Upper lobe of left lung (tissue), 6 donors: Measurements from ENCODE around the gene MSANTD2. TPM values are rescaled to one million over a fixed set of nuclear protein-coding genes. Genes with fewer than 3 reads are reported as not detected.

Experiments used
- ATAC-seq, 2 donors: fragments of 200-7000 bp; cut with Tn5 transposase; one replicate each; pipeline ENCODE4 v1.9.1; 2022; ENCODE audit warnings: mild to moderate bottlenecking in 2 of 2, moderate library complexity in 2 of 2; ENCODE audit not compliant: low FRiP score in 2 of 2
- DNase-seq, 2 donors: peaks; one replicate each; pipeline ENCODE4 v3.0.0-alpha.2; 2019 to 2020
- H3K27ac ChIP-seq, 4 donors: fragments of 200-600 bp; sonication (generic); one replicate each; pipeline ENCODE4 v1.5.1; 2016 to 2019
- H3K27me3 ChIP-seq, 4 donors: fragments of 200-600 bp; sonication (generic); one replicate each; pipeline ENCODE4 v1.5.1; 2017 to 2019
- H3K36me3 ChIP-seq, 4 donors: fragments of 200-600 bp; sonication (generic); one replicate each; pipeline ENCODE4 v1.5.1; 2016 to 2019
- H3K4me1 ChIP-seq, 4 donors: fragments of 200-600 bp; sonication (generic); one replicate each; pipeline ENCODE4 v1.5.1; 2018 to 2019
- H3K4me3 ChIP-seq, 4 donors: fragments of 200-600 bp; sonication (generic); one replicate each; pipeline ENCODE4 v1.5.1; 2017 to 2019; ENCODE audit warnings: mild to moderate bottlenecking in 2 of 4, moderate library complexity in 1 of 4
- H3K9me3 ChIP-seq, 4 donors: fragments of 200-600 bp; sonication (generic); one replicate each; pipeline ENCODE4 v1.5.1; 2018 to 2019
- CTCF ChIP-seq, 6 experiments: fragments of 450-650 bp in 4 of 6; fragments of 200-600 bp in 2 of 6; sonication (generic) in 2 of 6; IDR thresholded peaks; one replicate each; pipeline ENCODE4 v1.5.1; 2016 to 2019; ENCODE audit warnings: antibody characterized with exemption in 6 of 6
- EP300 ChIP-seq, 4 donors: sonication (generic); formaldehyde crosslinking; IDR thresholded peaks; one replicate each; pipeline ENCODE4 v1.5.1; 2017; ENCODE audit warnings: antibody characterized with exemption in 4 of 4, control low read depth in 2 of 4
- POLR2A ChIP-seq, 4 donors: fragments of 450-650 bp; IDR thresholded peaks; one replicate each; pipeline ENCODE4 v1.5.1; 2016 to 2017; ENCODE audit warnings: antibody characterized with exemption in 4 of 4, mild to moderate bottlenecking in 2 of 4
- POLR2AphosphoS5 ChIP-seq, 2 donors: sonication (generic); formaldehyde crosslinking; IDR thresholded peaks; one replicate each; pipeline ENCODE4 v1.5.1; 2017; ENCODE audit warnings: antibody characterized with exemption in 2 of 2
- WGBS, 2 donors: methylation state at CpG; one replicate each; pipeline ENCODE4 v1.1.5; 2017 to 2018; 5-methylcytosine and 5-hydroxymethylcytosine counted together
- total RNA-seq, 6 donors: library from RNA; depleted of rRNA in 4 of 6; stranded (reverse); fragments of >200 nt in 4 of 6; gene quantifications; one replicate each; pipeline versions ENCODE4 v1.1.0 to v1.2.1, GENCODE V29; 2016 to 2021
- donor health status: DM: no; HTN: no; CAD: no; lungs with moderate emphysema.
- donor health status: DM: no; HTN: yes; CAD: no; lungs with severe emphysema.

MSANTD2 gene
- total RNA-seq, 6 donors from 2014 or later: 10.5 to 69.1 (median 14.0) TPM

GRCh38 chr11:124747406-124748099, 52.7 kb downstream of the MSANTD2 start:
- H3K36me3 ChIP-seq: peaks cover 0 to 19% (median 2%) of the 10 kb centered on the region in 4 donors
- H3K9me3 ChIP-seq: no peaks in the 10 kb centered on the region
- H3K4me3 ChIP-seq: peak overlapping the region in 1 of 4 donors; percentile 51
- DNase-seq (no peak), ATAC-seq (no peak)
- TF ChIP-seq EP300 (IDR thresholded peaks at IDR 0.05) (no peak), CTCF (IDR thresholded peaks at IDR 0.05) (no peak), POLR2A (IDR thresholded peaks at IDR 0.05) (no peak), POLR2AphosphoS5 (IDR thresholded peaks at IDR 0.05) (no peak)
- WGBS, 2 donors: 67 to 72% methylated on average over 14 of the region's 14 CpGs
- H3K27me3 ChIP-seq: no peaks in the 10 kb centered on the region
- H3K27ac ChIP-seq: peak overlapping the region; percentile 80 to 85 (median 82)
- H3K4me1 ChIP-seq: peaks cover 48 to 62% (median 56%) of the 10 kb centered on the region in 4 donors

- peaks cover 41 to 55% (median 51%) of the 10 kb centered on the region in 4 donors for H3K4me1 ChIP-seq
These were observed 53.5 kb downstream of the MSANTD2 start for GRCh38 chr11:124746621-124747243.

GRCh38 chr11:124745835-124746620, 54.2 kb downstream of the MSANTD2 start:
- H3K4me3 ChIP-seq: peak overlapping the region in 3 of 4 donors; percentile 45 to 67 (median 51)
- 24 to 26% methylated on average over 22 to 38 of the region's 41 CpGs for WGBS, 2 donors

More at GRCh38 chr11:124746621-124747243, 53.5 kb downstream of the MSANTD2 start:
- Histone ChIP-seq H3K9me3 (no peaks in the 10 kb centered on the region), H3K27me3 (no peaks in the 10 kb centered on the region), H3K4me3 (peak overlapping the region in 3 of 4 donors; percentile 45 to 67 (median 51)), H3K27ac (peak overlapping the region; percentile 80 to 85 (median 82)), H3K36me3 (peaks cover 0 to 11% (median under 1%) of the 10 kb centered on the region in 4 donors)
- DNase-seq (peak; percentile 92 to 94), ATAC-seq (peak; percentile 87 to 93)
- peak; percentile 25 to 66 (median 56) for TF ChIP-seq CTCF (IDR thresholded peaks at IDR 0.05)
- peak in 3 of 4 donors; percentile 46 to 84 (median 81) for TF ChIP-seq POLR2A (IDR thresholded peaks at IDR 0.05)
- TF ChIP-seq EP300 (IDR thresholded peaks at IDR 0.05): no peak
- TF ChIP-seq POLR2AphosphoS5 (IDR thresholded peaks at IDR 0.05): peak; percentile 75 to 89
- 1 to 3% methylated on average over 32 to 35 of the region's 37 CpGs for WGBS, 2 donors

More at GRCh38 chr11:124745835-124746620, 54.2 kb downstream of the MSANTD2 start:
- Histone ChIP-seq H3K9me3 (no peaks in the 10 kb centered on the region), H3K27me3 (no peaks in the 10 kb centered on the region), H3K27ac (peak overlapping the region; percentile 70 to 85 (median 82)), H3K4me1 (peaks cover 42 to 57% (median 49%) of the 10 kb centered on the region in 4 donors), H3K36me3 (peaks cover 0 to 6% (median 0%) of the 10 kb centered on the region in 4 donors)
- TF ChIP-seq CTCF (IDR thresholded peaks at IDR 0.05) (peak in 4 of 6 experiments; percentile 8 to 21 (median 11)), POLR2A (IDR thresholded peaks at IDR 0.05) (no peak)
- peak in 1 of 2 donors; percentile 65 for DNase-seq
- peak in 1 of 2 donors; percentile 23 for ATAC-seq
